Smooth muscle cell (in vitro differentiated cells): ENCODE measurements around the gene ANKK1. TPM values are rescaled to one million over a fixed set of nuclear protein-coding genes. Genes with fewer than 3 reads are reported as not detected.
A peak's percentile ranks its signal among the peaks of the same experiment; 100 is the strongest.

Experiments used
- DNase-seq: peaks from one replicate; lab custom pipeline; 2025; ENCODE audit not compliant: unreplicated experiment; lab: John Stamatoyannopoulos, UW
- H2AFZ ChIP-seq: fragments of 200-600 bp; sonication (generic); 2 replicates; pipeline ENCODE4 v1.6.0; 2016; ENCODE audit warnings: antibody characterized with exemption, low read depth, mild to moderate bottlenecking
- H3F3A ChIP-seq: fragments of 200-600 bp; sonication (generic); 2 replicates; pipeline ENCODE4 v1.6.0; 2017; ENCODE audit warnings: antibody characterized with exemption, low read depth
- H3K27ac ChIP-seq: fragments of 200-600 bp; sonication (generic); 2 replicates; pipeline ENCODE4 v1.5.1; 2016; ENCODE audit warnings: low read depth, mild to moderate bottlenecking
- H3K27me3 ChIP-seq: fragments of 200-600 bp; sonication (generic); 2 replicates; pipeline ENCODE4 v1.6.1; 2016; ENCODE audit warnings: low read depth, mild to moderate bottlenecking
- H3K36me3 ChIP-seq: fragments of 200-600 bp; sonication (generic); 2 replicates; pipeline ENCODE4 v1.5.1; 2016; ENCODE audit warnings: low read depth
- H3K4me1 ChIP-seq: fragments of 200-600 bp; sonication (generic); 2 replicates; pipeline ENCODE4 v1.5.1; 2016; ENCODE audit warnings: low read depth
- H3K4me2 ChIP-seq: fragments of 200-600 bp; sonication (generic); 2 replicates; pipeline ENCODE4 v1.6.0; 2016; ENCODE audit warnings: mild to moderate bottlenecking
- H3K4me3 ChIP-seq: fragments of 200-600 bp; sonication (generic); 2 replicates; pipeline ENCODE4 v1.5.1; 2016; ENCODE audit warnings: mild to moderate bottlenecking
- H3K79me2 ChIP-seq: fragments of 200-600 bp; sonication (generic); 2 replicates; pipeline ENCODE4 v1.6.0; 2016; ENCODE audit warnings: low read depth, mild to moderate bottlenecking
- H3K9ac ChIP-seq: fragments of 200-600 bp; sonication (generic); 2 replicates; pipeline ENCODE4 v1.6.0; 2016; ENCODE audit warnings: low read depth
- H3K9me3 ChIP-seq: fragments of 200-600 bp; sonication (generic); replicated peaks from 2 replicates; pipeline ENCODE4 v1.5.1; 2016; ENCODE audit warnings: low read depth
- H4K20me1 ChIP-seq: fragments of 200-600 bp; sonication (generic); 2 replicates; pipeline ENCODE4 v1.6.0; 2016; ENCODE audit warnings: low read depth
- CTCF ChIP-seq: fragments of 200-600 bp; sonication (generic); IDR thresholded peaks from 2 replicates; pipeline ENCODE4 v1.5.1; 2017; ENCODE audit warnings: borderline replicate concordance, mild to moderate bottlenecking, antibody characterized with exemption; ENCODE audit not compliant: insufficient read depth, poor library complexity, severe bottlenecking
- WGBS: methylation state at CpG from one replicate; pipeline ENCODE4 v1.1.7; 2016; ENCODE audit warnings: low lambda C conversion rate; 5-methylcytosine and 5-hydroxymethylcytosine counted together
- polyA plus RNA-seq: library from polyadenylated mRNA; unstranded; fragments of >200 nt; fragmentation: Nextera tagmentation; extraction: Ambion mirVana; gene quantifications from 2 replicates; pipeline ENCODE4 v1.2.1, GENCODE V29; 2016
- total RNA-seq: library from RNA; depleted of rRNA; stranded (reverse); fragments of >200 nt; gene quantifications from 2 replicates; pipeline ENCODE4 v1.2.3, GENCODE V29; 2014

The ANKK1 gene
- total and polyA plus RNA-seq, 2 experiments from 2014 or later: not detected

DNA sequence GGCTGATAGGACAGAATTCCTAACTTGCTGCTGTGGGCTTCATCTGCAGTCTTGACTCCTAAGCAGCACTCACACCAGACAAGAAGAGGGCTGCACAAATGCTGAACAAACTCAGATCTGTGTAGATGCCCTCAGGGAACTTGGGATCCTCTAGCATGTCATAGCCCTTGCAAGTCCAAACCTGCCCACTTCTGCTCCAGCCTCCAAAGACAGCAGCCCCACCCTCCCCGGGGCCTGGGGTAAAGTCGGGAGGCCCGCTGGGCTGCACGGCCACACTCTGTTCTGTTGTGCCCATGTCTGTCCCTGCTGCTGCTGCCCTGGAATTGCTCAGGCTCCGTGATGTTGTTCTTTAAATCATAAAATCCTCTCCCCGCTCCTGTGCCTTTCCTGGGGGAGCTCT, 59.4 kb downstream of the ANKK1 start:
- Histone ChIP-seq H3K4me1 (no peaks in the 10 kb centered on the region), H3K4me2 (no peak overlapping the region), H3K36me3 (no peaks in the 10 kb centered on the region), H3K9me3 (no peaks in the 10 kb centered on the region), H4K20me1 (no peaks in the 10 kb centered on the region), H3F3A (peaks cover 3% of the 10 kb centered on the region), H3K27me3 (no peaks in the 10 kb centered on the region), H3K4me3 (no peak overlapping the region), H3K9ac (peak overlapping the region; percentile 71), H3K27ac (peak overlapping the region; percentile 90), H2AFZ (no peak overlapping the region), H3K79me2 (no peaks in the 10 kb centered on the region)
- WGBS: 79% methylated on average over 6 of the region's 6 CpGs
- no peak for TF ChIP-seq CTCF
- no peak for DNase-seq

GRCh38 chr11:113447621-113448315, 60.2 kb downstream of the ANKK1 start:
- 38% methylated on average over 8 of the region's 8 CpGs for WGBS
- H3K4me2 ChIP-seq: no peak overlapping the region
- H3K27ac ChIP-seq: peak overlapping the region; percentile 90

DNA sequence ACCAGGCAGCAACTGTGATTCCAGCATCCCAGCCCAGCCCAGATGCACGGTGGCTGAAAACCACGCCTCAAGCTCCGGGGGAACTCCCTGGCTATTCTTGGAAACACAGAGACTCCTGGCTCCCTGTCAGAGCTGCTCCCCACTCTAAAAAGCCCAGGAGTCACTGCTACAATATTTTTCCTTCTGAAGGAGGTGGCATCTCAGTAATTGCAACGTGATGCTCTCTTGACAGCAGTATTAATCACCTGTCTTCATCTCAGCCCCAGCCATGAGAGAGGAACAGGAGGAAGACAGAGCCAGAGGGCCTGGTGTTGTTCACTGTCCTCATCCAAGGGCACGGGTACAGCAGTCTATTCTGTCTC, 60.7 kb downstream of the ANKK1 start:
- no peak for TF ChIP-seq CTCF
- no peak for DNase-seq
- Histone ChIP-seq H3K9me3 (no peaks in the 10 kb centered on the region), H3K27ac (peak overlapping the region; percentile 90), H3K4me3 (no peak overlapping the region), H4K20me1 (no peaks in the 10 kb centered on the region), H2AFZ (no peak overlapping the region), H3F3A (peaks cover 3% of the 10 kb centered on the region), H3K79me2 (no peaks in the 10 kb centered on the region), H3K36me3 (no peaks in the 10 kb centered on the region), H3K4me1 (no peaks in the 10 kb centered on the region), H3K4me2 (no peak overlapping the region), H3K27me3 (no peaks in the 10 kb centered on the region), H3K9ac (peak overlapping the region; percentile 3)
- WGBS: 52% methylated on average over 5 of the region's 5 CpGs

More at GRCh38 chr11:113447621-113448315, 60.2 kb downstream of the ANKK1 start:
- Histone ChIP-seq H3K9ac (peak overlapping the region; percentile 57), H3K4me3 (no peak overlapping the region), H4K20me1 (no peaks in the 10 kb centered on the region), H3K79me2 (no peaks in the 10 kb centered on the region), H2AFZ (no peak overlapping the region), H3K9me3 (no peaks in the 10 kb centered on the region), H3K36me3 (no peaks in the 10 kb centered on the region), H3F3A (peaks cover 3% of the 10 kb centered on the region), H3K4me1 (no peaks in the 10 kb centered on the region), H3K27me3 (no peaks in the 10 kb centered on the region)
- no peak for TF ChIP-seq CTCF
- no peak for DNase-seq

- H3K9ac ChIP-seq: no peak overlapping the region
- H3K4me2 ChIP-seq: no peak overlapping the region
- H3K27me3 ChIP-seq: no peaks in the 10 kb centered on the region
- H3K36me3 ChIP-seq: no peaks in the 10 kb centered on the region
- H3F3A ChIP-seq: peaks cover 3% of the 10 kb centered on the region
- no peak overlapping the region for H3K27ac ChIP-seq
- no peak overlapping the region for H2AFZ ChIP-seq
- TF ChIP-seq CTCF: no peak
- DNase-seq: no peak
- no peaks in the 10 kb centered on the region for H3K4me1 ChIP-seq
- H3K9me3 ChIP-seq: no peaks in the 10 kb centered on the region
- no peaks in the 10 kb centered on the region for H3K79me2 ChIP-seq
- no peak overlapping the region for H3K4me3 ChIP-seq
- H4K20me1 ChIP-seq: no peaks in the 10 kb centered on the region
- WGBS: 95% methylated on average over 6 of the region's 6 CpGs
These were observed 62.2 kb downstream of the ANKK1 start for GRCh38 chr11:113449743-113450142.
